PC-3 (cell line): ENCODE results near the gene FAM187B.

Experiments used
- CTCF ChIP-seq: fragments of 300-600 bp; sonication (generic); conservative IDR thresholded peaks from 2 replicates; pipeline ENCODE4 v1.5.1; 2017; ENCODE audit warnings: antibody characterized with exemption, low read depth, mild to moderate bottlenecking, low read length
- EZH2phosphoT487 ChIP-seq: fragments of 300-600 bp; sonication (generic); IDR thresholded peaks from 2 replicates; pipeline ENCODE4 v1.6.1; 2018; ENCODE audit warnings: mild to moderate bottlenecking, antibody characterized with exemption, low read length, borderline replicate concordance

- TF ChIP-seq CTCF, result no peak
- no peak for TF ChIP-seq EZH2phosphoT487
These were observed 16.3 kb downstream of the FAM187B start for GRCh38 chr19:35212241-35212640.
